ENCODE results near the gene DNER. TPM values are rescaled to one million over a fixed set of nuclear protein-coding genes. Genes with fewer than 3 reads are reported as not detected.
"Not testable (repeated sequence)": the region's sequence is repeated elsewhere in the genome, so short reads cannot be mapped to it uniquely, and the experiment has no call there.

DNER gene
- total RNA-seq, 2 donors from 2014 or later, result 17.6 to 28.4 TPM

DNA sequence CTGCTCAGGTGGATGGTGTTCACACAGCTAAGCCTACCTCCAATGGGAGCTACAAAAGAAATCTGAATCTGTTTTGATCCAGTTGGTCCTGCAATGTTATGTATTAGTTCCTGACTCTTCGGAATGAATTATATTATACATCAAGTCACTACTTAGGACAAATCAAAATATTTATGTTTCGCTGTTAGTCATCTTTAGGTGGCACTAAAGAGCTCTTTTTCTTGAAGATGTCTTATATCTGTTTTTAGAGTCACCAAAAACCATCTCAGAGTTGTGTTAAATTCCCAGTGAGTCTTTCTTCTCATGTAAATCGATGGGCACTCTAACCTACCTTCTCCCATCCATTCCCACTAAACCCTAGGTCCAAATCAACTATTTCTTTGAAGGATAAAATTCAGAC lies 2.2 kb downstream of the DNER start:
- TF ChIP-seq, protein P1, sequence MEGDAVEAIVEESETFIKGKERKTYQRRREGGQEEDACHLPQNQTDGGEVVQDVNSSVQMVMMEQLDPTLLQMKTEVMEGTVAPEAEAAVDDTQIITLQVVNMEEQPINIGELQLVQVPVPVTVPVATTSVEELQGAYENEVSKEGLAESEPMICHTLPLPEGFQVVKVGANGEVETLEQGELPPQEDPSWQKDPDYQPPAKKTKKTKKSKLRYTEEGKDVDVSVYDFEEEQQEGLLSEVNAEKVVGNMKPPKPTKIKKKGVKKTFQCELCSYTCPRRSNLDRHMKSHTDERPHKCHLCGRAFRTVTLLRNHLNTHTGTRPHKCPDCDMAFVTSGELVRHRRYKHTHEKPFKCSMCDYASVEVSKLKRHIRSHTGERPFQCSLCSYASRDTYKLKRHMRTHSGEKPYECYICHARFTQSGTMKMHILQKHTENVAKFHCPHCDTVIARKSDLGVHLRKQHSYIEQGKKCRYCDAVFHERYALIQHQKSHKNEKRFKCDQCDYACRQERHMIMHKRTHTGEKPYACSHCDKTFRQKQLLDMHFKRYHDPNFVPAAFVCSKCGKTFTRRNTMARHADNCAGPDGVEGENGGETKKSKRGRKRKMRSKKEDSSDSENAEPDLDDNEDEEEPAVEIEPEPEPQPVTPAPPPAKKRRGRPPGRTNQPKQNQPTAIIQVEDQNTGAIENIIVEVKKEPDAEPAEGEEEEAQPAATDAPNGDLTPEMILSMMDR (IDR thresholded peaks at IDR 0.05), result no peak
- Histone ChIP-seq H3K9me3 (no peaks in the 10 kb centered on the region), H3K27me3 (peaks cover 0 to 11% of the 10 kb centered on the region in 2 donors)

DNA sequence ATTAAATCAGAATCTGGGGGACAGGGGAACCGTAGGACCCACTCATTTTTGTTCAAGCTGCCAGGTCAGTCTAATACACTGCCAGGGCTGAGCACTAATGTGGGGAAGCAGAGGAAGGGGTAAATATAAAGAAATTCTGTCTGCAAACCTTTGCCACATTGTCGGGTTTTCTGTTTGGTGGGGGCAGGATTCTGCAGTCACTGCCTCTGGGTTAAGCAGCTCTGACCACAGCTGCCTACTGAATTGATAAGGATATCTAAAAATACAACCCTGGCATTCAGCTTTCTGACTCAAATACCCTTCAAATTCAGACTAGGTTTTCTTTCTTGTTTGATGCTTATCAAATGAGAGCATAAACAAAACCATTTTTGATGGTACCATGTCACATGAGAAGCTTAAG lies 6.0 kb downstream of the DNER start:
- Histone ChIP-seq H3K4me1 (peaks cover 0 to 12% of the 10 kb centered on the region in 2 donors), H3K9me3 (no peaks in the 10 kb centered on the region), H3K27ac (peak overlapping the region in 1 of 2 donors; percentile 43), H3K27me3 (peaks cover 0 to 3% of the 10 kb centered on the region in 2 donors), H3K36me3 (no peaks in the 10 kb centered on the region), H3K4me3 (no peak overlapping the region)
- no peak for DNase-seq (ENCODE audit: low spot score)
- TF ChIP-seq, protein P1 (IDR thresholded peaks at IDR 0.05), result no peak

More for the DNA sequence above, 2.2 kb downstream of the DNER start:
- Histone ChIP-seq H3K4me3 (no peak overlapping the region), H3K27ac (no peak overlapping the region), H3K4me1 (peaks cover 0 to 31% of the 10 kb centered on the region in 2 donors), H3K36me3 (no peaks in the 10 kb centered on the region)
- no peak for DNase-seq (ENCODE audit: low spot score)

DNA sequence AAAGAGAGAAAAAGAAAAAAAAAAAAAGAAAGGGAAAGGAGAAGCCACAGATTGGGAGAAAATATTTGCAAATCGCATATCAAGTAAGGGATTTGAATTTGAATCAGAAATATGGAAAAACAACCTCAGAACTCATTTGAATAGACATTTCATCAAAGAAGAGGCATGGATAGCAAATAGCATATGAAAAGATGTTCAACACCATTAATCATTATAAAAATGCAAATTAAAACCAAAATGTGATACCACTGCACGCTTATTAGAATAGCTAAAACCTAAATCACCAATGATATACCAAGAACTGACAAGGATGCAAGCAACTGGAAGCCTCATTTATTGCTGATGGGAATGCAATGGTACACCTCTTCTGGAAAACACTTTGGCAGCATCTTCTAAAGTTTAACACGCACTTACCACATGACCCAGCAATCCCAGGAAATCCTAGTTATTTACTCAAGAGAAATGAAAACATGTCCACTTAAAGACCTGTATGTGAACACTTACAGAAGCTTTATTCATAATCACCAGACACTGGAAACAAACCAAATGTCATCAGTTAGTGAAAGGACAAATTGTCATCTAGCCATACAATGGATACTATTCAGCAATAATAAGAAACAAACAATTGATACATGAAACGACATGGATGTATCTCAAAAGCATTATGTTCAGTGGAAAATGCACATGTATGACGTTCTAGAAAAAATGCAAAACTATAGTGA lies 10.3 kb downstream of the DNER start:
- H3K4me1 ChIP-seq, result peaks cover 0 to 8% of the 10 kb centered on the region in 2 donors
- TF ChIP-seq, protein P1 (IDR thresholded peaks at IDR 0.05), result no peak

DNA sequence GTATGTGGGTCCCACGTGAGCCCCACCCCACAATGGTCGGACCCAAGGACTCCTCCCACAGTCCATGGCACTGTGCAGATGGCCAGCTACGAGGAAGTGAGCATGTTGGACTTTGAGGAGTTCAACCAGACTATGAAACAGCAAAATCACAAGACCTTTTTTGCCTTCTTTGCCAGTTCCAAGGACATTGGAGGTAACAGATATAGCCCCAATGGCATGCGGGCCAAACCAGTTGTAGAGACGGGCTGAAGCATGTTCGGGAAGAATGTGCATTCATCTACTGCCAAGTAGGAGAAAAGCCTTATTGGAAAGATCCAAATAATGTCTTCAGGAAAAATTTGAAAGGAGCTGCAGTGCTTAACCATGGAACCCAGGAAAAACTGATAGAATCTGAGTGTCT lies 12.6 kb downstream of the DNER start:
- no peak overlapping the region for H3K4me3 ChIP-seq
- no peaks in the 10 kb centered on the region for H3K9me3 ChIP-seq
- no peaks in the 10 kb centered on the region for H3K36me3 ChIP-seq
- TF ChIP-seq, protein P1 (IDR thresholded peaks at IDR 0.05), result no peak
- no peaks in the 10 kb centered on the region for H3K27me3 ChIP-seq
- no peak overlapping the region for H3K27ac ChIP-seq
- no peak for DNase-seq (ENCODE audit: low spot score)
- no peaks in the 10 kb centered on the region for H3K4me1 ChIP-seq

More for the DNA sequence above, 10.3 kb downstream of the DNER start:
- H3K9me3 ChIP-seq, result no peaks in the 10 kb centered on the region
- H3K27me3 ChIP-seq, result no peaks in the 10 kb centered on the region
- H3K4me3 ChIP-seq, result no peak overlapping the region
- no peaks in the 10 kb centered on the region for H3K36me3 ChIP-seq
- H3K27ac ChIP-seq, result no peak overlapping the region
- DNase-seq (ENCODE audit: low spot score), result no peak

DNA sequence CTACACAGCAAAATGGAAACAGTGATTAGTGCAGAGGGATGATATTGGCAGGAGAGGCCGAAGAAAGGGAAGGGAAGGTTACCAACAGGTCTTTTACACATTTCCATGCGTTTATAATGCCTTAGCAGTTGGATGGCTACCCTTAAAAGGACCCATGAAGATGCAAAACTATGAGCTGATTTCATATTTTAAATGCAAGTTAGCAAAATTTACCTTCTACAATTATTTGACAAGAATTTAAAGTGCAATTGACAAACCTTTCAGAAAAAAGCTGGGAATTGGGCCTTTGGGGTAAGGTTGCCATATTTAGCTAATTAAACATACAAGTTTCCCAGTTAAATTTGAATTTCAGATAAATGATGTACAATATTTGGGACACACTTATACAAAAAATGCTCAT lies 13.3 kb downstream of the DNER start:
- no peak overlapping the region for H3K4me3 ChIP-seq
- TF ChIP-seq, protein P1 (IDR thresholded peaks at IDR 0.05), result no peak
- H3K36me3 ChIP-seq, result no peaks in the 10 kb centered on the region
- H3K27ac ChIP-seq, result no peak overlapping the region
- no peaks in the 10 kb centered on the region for H3K27me3 ChIP-seq
- no peaks in the 10 kb centered on the region for H3K9me3 ChIP-seq
- H3K4me1 ChIP-seq, result no peaks in the 10 kb centered on the region
- no peak for DNase-seq (ENCODE audit: low spot score)

DNA sequence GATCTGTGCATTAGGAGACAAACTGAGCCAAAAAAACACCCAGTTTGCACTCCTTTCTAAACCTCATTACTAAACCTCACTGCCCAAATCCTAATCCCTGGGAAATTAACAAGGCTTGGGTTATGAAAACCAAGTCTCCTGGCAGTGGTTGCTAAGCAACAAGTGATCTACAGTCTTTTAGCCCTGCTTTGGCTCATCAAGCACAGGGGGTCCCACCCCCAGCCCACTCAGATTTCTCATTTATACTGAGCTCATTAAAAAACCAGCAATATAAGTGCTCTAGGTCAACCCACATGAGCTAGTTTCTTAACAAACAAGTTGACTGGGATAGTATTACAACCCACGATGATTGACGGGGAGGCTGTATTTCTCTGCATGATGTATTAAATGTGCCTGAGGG lies 18.4 kb downstream of the DNER start:
- no peak for DNase-seq (ENCODE audit: low spot score)
- TF ChIP-seq, protein P1 (IDR thresholded peaks at IDR 0.05), result no peak
- Histone ChIP-seq H3K27ac (no peak overlapping the region), H3K4me1 (no peaks in the 10 kb centered on the region), H3K27me3 (no peaks in the 10 kb centered on the region), H3K4me3 (no peak overlapping the region), H3K36me3 (no peaks in the 10 kb centered on the region), H3K9me3 (no peaks in the 10 kb centered on the region)

DNA sequence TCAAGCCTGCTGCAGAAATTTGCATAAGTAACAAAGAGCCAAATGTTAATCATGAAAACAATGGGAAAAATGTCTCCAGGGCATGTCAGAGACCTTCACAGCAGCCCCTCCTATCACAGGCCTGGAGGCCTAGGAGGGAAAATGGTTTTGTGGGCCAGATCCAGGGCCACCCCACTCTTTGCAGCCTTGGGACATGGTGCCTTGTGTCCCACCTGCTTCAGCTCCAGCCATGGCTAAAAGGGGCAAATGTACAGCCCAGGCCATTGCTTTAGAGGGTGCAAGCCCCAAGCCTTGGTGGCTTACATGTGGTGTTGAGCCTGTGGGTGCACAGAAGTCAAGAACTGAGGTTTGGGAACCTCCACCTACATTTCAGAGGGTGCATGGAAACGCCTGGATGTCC lies 20.5 kb downstream of the DNER start:
- DNase-seq (ENCODE audit: low spot score); H3K27me3 ChIP-seq; H3K36me3 ChIP-seq; H3K4me1 ChIP-seq; H3K4me3 ChIP-seq; H3K27ac ChIP-seq; H3K9me3 ChIP-seq: not testable (repeated sequence)

Measured in right atrium auricular region (tissue), 2 donors.